Right renal cortex interstitium (tissue), 3 donors: ENCODE measurements around the gene RBM45. TPM values are rescaled to one million over a fixed set of nuclear protein-coding genes. Genes with fewer than 3 reads are reported as not detected.
"Not testable (repeated sequence)": the region's sequence is repeated elsewhere in the genome, so short reads cannot be mapped to it uniquely, and the experiment has no call there.

Experiments used
- DNase-seq, 3 donors: peaks; one replicate each; pipeline ENCODE4 v3.0.0-alpha.2; 2013; ENCODE audit warnings: low read depth in 3 of 3, low spot score in 2 of 3
- polyA plus RNA-seq, 3 donors: library from polyadenylated mRNA; unstranded; fragments of 120-200 nt; gene quantifications; one replicate each; pipeline ENCODE4 v1.2.1, GENCODE V29; 2013; ENCODE audit not compliant: insufficient read length in 3 of 3

RBM45 gene
- polyA plus RNA-seq, 3 donors, result 19.1 to 25.5 (median 23.3) TPM

DNA sequence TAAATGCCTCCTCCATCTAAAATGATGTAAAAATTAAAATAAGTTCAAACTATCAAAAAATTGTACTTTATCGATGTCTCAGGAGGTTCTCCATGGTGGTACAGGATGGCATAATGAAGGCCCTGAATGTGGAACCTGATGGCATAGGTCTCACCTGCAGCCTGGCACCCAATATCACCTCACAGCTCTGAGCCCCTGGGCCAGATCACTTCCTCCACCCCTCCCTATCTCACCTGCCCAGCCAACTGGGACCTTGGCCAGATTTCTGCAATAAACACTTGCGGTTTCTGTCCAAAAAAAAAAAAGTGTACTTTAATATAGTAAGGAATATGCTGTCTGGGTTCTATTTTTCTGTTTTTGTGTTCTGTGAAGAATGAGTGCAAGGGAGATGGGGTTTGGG, 6.7 kb upstream of the RBM45 start:
- no peak for DNase-seq

DNA sequence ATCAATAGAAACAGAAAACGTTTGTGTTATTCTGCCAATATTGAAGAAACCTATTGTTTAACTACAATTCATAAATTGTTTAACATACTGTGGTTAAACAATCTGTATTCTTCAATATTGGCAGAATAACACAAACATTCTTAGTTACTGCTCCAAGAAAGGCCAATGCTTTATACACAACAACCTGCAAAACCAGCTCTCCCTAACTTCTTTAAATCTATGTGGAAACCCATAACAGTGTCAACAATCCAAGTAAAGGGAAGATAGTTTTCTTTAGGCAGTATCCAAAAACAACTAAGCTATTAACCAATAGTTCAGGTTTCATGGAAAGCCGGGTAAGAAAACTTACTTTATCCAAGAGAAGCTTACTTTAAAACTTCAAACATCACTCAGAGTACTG, 6.2 kb upstream of the RBM45 start:
- DNase-seq, result no peak

DNA sequence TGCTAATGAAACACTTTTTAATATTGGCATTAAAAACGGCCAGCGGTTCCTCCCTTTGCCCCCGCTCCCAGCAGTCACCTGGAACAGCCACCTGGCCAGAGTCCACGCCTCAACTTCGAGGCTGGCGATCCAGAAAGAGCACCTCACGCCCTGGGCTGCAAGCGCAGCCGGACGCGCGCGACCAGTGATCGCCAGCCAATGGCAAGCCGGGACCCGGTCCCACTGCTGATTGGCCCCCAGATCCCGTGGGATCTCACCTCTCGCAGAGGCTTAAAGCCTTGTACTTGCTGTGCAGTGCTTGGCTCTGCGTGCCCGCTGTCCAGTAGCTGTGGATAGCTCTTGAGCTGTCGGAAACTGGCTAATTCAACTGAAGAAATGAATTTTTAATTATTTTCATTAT, 4.1 kb upstream of the RBM45 start:
- DNase-seq, result no peak

DNA sequence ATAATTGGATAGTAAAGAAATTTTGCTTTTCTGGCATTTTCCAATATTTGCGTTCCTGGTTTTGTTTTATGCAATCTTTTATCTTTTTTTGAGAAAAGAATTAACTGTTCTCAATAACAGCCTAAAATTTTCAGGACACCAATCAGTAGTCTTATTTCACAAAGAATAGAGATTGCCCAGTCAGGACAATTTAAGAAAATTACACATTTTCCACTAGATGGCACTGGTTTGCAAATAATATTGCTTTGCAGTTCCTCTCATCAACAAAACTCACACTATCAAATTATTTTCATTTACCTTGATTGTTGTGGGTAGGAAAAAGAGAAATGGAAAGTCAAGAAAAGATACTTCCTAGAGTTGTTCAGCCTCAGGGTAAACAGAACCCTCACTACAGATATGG, 2.4 kb upstream of the RBM45 start:
- peak in 1 of 3 donors; percentile 10 for DNase-seq

DNA sequence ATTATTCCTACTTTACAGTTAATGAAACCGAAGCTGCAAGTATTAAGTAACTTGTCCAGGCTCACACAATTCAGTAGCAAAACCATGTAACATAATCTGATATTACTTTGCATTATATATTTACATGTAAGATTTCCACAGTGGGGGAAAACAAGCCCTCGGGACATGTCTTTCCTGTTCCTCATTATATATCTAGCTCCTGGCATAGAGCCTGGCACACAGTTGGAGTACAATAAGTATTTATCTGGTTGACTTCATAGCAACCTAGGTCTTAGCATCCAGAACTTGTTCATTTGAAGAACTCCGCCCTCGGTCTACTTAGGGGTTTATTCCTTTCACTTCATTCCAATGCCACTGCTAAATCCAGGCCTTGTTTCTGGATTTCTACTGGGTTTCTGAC, 1.6 kb upstream of the RBM45 start:
- DNase-seq, result no peak

DNA sequence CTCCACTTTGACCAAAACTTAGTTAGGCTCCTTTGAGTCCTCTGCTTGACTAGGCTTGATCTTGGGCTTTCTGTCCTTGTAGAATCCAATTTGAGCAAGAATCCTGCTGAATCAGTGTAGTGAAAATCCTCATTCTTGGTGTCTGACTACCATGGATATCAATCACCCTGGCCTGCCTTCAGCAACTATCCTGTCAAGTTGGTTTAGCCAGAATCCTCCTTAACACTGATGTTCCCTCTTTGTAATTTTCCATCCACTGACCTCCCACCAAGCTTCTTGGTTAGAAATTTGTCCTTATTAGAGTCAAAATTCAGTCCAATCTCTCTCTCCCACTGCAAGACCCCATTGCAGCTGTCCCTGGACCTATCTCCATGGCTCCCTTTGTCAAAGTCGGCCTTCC, 494 bp upstream of the RBM45 start:
- DNase-seq, result no peak

DNA sequence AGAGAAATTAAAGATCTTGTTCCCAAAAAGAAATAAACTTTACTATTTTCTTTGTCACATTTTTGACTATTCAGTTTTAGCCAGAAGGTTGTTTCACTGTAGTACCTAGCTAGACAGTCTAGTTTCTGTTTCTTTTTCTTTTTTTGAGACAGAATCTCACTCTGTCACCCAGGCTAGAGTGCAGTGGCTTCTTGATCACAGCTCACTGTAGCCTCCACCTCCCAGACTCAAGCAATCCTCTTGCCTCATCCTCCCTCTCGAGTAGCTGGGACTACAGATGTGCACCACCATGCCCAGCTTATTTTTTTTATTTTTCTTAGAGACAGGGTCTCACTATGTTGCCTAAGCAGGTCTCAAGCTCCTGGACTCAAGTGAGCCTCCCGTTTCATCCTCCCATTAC, 2.2 kb downstream of the RBM45 start:
- DNase-seq, result no peak

DNA sequence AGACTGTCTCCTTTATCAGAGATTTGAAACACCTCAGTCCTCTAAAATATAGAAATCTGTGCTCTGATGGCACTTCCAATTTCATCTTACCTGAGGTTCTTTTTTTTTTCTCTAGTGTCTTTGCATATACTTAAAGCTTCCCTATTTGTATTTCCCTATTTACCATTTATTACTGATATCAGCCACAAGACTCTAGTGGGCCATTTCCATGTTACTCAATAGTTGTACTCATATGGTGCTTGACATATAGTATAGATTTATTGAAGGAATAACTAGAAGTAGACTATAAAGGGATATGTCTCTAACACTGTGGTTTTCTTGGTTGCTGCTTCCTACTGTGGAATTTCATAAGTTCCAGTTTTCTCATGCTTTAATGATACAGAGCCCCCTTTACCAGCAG, 3.0 kb downstream of the RBM45 start:
- DNase-seq, result no peak

DNA sequence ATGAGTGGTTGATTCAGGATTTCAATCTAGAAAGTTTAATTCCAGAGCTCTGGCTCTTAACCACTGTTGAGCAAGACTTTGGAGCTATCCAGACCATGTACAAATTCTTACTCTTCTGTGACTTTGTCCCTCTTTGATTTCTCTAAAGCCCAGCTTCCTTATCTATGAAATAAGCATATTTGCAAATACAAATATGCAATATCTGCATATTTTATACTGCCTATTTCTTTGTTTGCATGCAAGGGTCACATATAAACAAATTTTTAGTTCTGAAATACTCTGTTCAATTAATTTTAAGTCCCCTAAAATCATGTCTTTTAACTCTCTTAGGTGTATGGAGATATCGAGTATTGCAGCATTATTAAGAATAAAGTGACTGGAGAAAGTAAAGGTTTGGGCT, 5.5 kb downstream of the RBM45 start:
- no peak for DNase-seq

DNA sequence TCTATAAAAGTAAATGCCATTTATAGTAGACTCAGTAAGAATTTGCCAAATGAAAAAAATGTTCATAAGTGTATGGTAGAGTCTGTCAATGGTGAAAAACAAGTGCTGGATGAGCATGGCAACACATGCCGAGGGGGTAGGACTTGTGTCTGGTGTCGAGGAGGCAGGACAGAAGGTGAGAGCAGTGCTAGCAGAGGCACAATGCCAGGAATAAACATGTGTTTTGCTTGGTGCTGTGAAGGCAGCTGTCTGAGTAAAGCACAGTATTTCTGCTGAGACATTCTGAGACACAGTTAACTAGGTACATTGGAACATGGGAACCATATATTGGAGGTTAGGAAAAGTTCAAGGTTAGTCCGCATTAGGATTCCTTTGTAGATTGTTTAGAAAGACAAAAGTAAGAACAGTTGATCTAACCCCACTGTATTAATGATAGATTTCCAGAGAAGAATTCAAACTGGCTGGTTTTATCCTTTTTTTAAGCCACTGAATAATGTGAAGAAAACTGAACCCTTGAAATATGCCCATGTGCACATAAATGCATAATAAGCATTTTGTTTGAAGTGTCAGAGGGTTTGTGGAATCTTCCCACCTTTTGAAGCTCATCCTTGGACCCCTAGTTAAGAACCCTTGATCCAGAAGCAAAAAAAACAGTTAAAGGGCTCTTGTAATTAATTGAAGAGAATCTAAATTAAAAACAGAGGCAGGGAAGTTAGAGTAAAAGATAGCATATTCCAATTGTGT, 7.1 kb downstream of the RBM45 start:
- DNase-seq, result no peak

DNA sequence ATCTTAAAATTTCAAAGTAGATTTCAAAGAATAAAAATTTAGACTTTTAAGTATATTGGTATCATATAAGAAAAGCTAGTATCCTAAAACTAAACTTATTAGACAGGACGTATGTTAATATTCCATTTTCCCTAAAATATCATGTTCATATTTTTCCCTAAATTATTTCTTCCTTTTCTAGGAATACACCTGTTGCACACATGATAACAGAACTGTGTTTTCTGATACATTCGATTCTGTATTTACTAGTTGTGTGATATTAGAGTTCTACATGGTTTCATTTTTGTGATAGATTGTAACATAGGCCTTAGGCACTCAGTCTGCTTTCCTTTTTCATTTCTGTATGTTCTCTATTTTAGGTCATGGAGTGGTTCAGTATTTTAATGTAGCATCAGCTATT, 10.9 kb downstream of the RBM45 start:
- no peak for DNase-seq

DNA sequence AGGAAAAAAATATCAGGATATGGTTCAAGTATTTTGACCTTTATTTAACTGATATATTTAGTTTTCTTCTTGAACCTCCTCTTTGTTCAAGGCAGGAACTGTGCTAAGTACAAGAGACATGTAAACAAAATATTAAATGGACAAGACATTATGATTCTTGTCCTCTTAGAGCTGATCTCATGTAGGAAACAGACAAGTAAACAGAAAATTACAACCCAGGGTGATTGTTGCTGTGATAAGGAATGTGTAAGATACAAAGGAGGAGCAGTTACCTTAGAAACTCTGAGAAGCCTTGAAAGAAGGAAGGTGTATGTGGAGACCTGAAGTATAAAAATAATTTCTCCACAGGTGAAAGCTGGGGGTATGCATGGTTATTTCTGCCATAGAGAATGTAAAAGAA, 12.9 kb downstream of the RBM45 start:
- DNase-seq, result no peak

DNA sequence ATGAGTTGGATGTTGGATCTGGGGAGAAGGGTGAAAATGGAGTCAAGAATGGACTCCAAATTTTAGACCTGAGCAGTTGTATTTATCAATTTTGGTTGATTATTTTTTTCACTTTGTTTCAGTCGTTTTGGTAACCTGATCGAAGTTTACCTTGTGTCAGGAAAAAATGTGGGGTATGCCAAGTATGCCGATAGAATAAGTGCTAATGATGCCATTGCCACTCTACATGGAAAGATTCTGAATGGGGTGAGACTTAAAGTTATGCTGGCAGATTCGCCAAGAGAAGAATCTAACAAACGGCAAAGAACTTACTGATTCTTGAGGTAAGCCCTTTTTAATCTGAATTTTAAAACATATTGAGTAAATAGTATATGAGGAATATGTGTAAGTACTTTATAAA, 13.6 kb downstream of the RBM45 start:
- no peak for DNase-seq

DNA sequence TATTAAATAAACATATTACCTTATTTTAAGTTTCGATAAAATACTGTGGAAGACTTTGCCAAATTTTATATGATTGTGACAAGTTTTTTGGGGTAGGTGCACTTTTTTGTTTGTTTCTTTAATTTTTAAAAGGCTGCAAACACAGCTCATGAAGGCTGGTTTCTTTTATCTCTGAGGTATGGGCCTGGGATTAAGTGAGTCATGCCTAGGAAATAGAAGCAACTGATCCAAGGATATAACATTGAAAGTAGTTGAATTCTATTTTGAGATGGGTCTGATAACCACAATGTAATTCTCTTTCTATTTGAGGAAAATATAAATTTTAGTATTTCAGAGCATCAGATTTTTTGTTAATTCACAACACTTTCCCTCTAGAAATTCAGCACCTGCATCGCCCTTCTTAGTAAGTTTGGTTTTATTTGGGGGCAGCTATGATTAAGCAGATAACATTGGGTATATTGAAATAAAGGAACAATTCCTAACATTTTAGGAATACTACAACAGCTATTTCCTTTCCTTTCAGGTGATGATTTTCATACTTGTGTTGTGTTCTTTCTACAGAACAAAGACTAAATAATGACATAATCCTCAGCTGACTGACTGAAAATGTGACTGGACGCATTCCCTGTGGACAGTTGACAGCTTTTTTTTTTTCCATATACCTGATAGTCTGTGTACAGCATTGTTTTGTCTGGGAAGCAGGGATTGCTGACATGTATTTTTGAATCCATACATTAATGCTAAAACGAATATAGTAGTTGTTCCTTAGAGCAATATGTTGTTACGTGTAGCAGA, 16.8 kb downstream of the RBM45 start:
- DNase-seq, result no peak

DNA sequence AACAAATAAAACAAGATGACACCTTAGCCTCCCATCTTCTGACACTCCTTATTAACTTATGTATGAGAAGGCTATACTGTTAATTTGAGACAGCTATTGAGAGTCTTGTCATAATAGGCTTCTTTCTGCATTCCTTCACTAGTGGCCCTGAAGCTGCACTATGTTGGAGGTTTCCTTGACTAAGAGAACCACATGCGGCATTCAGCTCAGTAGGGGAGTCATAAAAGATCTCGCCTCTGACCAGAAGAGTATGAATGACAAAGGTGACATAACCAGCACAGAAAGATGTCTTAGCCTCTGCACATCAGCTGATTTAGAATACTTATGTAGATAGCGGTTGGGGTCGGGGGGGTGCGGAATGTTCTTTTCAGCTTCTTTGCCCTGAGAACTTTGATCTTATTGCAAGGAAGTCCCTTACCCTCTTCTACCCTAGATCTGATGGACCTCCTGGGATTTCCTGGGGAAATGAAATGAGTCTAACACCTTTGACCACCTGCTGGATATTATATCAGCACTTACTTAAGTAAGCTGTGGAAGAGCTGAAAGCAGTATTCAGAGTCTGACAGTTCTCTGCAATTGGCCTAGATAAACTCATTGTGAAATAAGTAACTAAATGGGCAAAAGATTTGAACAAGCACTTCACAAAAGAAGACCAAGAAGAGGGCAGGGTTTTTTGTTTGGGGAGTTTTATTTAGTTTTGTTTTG, 24.2 kb downstream of the RBM45 start:
- no peak for DNase-seq

DNA sequence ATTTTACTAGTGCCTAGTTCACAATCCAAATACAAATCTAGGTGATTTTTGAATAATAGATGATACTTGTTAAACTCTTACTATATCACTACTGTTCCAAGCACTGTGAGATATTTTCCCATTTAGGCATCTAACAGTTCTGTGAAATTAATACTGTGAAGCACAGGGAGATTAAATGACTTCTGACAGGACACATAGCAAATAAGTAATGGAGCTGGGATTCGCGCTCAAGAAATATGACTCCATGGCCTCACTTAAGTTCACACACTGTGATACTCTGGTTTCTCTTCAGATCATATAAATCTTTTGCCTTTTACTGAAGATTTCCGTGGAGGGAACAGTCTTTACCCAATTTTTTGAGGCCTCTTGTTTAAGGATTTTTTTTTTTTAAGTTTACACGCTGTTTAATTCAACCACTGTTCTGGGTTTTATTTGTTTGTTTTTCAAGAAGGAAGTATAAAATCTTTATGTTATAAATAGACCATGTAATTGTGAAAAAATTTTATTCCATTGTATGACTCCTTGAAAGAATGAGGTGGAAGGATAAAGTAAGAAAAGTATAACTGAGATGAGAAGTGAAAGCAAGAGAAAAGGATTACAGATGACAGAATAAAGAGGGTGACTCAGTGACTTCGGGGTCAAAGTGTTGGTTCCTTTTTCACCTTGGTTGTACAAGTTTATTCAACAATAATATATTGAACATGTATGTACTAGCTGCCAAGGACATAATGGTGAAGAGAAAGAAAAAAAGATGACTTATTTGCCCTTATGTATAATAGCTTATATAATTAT, 30.2 kb downstream of the RBM45 start:
- peak in 1 of 3 donors; percentile 30 for DNase-seq

DNA sequence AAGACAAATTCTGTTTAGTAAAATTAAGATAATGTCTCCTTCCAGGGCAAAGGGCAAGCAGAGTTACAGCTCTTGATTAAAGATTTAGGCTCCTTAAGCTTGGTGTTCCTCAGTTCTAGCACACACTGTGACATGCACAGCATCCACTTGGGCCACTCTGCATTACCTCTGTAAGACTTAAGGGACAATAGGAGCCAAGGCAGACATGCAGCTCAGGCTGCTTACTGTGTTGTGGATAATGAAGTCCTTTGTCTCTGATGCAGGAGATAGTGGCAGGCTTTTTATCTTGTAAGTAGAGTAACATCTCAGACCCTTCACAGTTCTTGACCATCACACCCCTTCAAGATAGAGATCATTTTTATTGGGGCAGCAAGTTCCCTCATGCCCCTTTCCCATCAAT, 31.2 kb downstream of the RBM45 start:
- DNase-seq, result no peak

DNA sequence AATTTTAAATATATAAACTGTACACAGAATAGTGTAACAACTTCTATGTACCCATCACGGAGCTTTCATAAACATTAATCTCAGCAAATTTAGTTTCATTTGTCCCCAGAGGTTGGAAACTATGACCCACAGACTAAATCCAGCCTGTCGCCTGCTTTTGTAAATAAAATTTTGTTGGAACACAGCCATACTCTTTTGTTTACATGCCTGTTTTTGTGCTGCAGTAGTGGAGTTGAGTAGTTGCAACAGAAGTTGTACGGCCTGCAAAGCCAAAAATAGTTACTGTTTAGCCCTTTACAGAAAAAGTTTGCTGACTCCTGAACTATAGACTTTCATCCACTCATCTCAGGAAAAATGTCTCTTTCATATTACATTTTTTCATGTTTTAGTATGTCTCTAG, 39.8 kb downstream of the RBM45 start:
- DNase-seq, result no peak

DNA sequence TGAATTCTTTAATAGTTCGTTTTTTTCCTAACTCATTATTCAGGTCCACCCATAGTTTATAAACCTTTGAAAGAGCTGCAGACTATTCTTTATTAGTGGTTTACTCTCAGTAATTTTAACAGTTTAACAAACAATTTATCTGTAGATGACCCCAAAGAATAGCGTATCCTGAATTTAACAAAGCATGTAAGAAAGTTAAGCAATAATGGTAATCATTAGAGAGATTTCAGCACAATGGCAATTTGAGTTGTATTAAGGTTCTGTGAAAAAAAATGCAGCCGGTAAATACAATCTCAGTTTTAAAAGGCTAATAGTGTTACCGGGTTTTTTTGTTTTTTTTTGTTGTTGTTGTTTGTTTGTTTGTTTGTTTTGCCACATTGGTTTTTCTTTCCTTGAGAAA, 40.3 kb downstream of the RBM45 start:
- no peak for DNase-seq

DNA sequence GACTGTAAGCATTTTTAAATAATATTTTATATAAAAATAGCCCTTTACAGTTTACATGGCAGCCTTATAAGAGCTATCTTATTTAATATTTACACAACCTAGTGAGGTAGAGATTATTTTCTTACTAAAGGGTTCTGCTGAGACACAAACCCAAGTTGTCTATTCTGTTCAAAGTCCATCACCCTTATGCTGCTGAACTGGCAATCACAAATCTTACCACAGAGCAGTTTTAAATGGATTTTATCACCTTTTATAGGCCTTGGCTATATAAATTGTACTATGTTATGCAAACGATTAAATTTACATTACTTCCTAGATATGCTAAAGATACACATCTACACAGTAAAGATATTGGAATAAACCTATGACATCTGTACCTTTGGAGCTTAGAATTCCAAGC, 40.7 kb downstream of the RBM45 start:
- no peak for DNase-seq

DNA sequence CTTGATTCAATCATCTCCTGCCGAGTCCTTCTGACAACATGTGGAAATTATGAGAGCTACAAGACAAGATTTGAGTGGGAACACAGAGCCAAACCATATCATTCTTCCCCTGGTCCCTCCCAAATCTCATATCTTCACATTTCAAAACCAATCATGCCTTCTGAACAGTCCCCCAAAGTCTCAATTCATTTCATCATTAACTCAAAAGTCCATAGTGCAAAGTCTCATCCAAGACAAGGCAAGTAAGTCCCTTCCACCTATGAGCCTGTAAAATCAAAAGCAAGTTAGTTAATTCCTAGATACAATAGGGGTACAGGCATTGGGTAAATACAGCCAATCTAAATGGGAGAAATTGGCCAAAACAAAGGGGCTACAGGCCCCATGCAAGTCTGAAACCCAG, 41.6 kb downstream of the RBM45 start:
- not testable (repeated sequence) for DNase-seq
